ENCODE results near the gene KCNQ1OT1.
A peak's percentile ranks its signal among the peaks of the same experiment; 100 is the strongest.

KCNQ1OT1 gene

GRCh38 chr11:2737226-2737590 lies 37.4 kb upstream of the KCNQ1OT1 start:
- peak; percentile 21 for DNase-seq (ENCODE audit: low read depth)

- no peak for DNase-seq (ENCODE audit: low read depth)
Measured at GRCh38 chr11:2736577-2737225, 36.9 kb upstream of the KCNQ1OT1 start.

GRCh38 chr11:2735053-2735589 lies 35.3 kb upstream of the KCNQ1OT1 start:
- DNase-seq (ENCODE audit: low read depth), result no peak

- DNase-seq (ENCODE audit: low read depth), result no peak
Measured at GRCh38 chr11:2734181-2735052, 34.6 kb upstream of the KCNQ1OT1 start.

- DNase-seq (ENCODE audit: low read depth), result no peak
Measured at GRCh38 chr11:2732940-2733628, 33.3 kb upstream of the KCNQ1OT1 start.

GRCh38 chr11:2732261-2732939 lies 32.6 kb upstream of the KCNQ1OT1 start:
- no peak for DNase-seq (ENCODE audit: low read depth)

- DNase-seq (ENCODE audit: low read depth), result no peak
Measured at GRCh38 chr11:2731130-2732125, 31.6 kb upstream of the KCNQ1OT1 start.

GRCh38 chr11:2730272-2731129 lies 30.7 kb upstream of the KCNQ1OT1 start:
- no peak for DNase-seq (ENCODE audit: low read depth)

GRCh38 chr11:2729841-2730240 lies 30.0 kb upstream of the KCNQ1OT1 start:
- DNase-seq (ENCODE audit: low read depth), result no peak

GRCh38 chr11:2728663-2729332 lies 29.0 kb upstream of the KCNQ1OT1 start:
- DNase-seq (ENCODE audit: low read depth), result no peak

GRCh38 chr11:2728128-2728662 lies 28.4 kb upstream of the KCNQ1OT1 start:
- DNase-seq (ENCODE audit: low read depth), result no peak

- DNase-seq (ENCODE audit: low read depth), result no peak
Measured at GRCh38 chr11:2726964-2727363, 27.2 kb upstream of the KCNQ1OT1 start.

GRCh38 chr11:2725368-2726300 lies 25.8 kb upstream of the KCNQ1OT1 start:
- no peak for DNase-seq (ENCODE audit: low read depth)

- DNase-seq (ENCODE audit: low read depth), result no peak
Measured at GRCh38 chr11:2724653-2725367, 25.0 kb upstream of the KCNQ1OT1 start.

- no peak for DNase-seq (ENCODE audit: low read depth)
Measured at GRCh38 chr11:2724104-2724503, 24.3 kb upstream of the KCNQ1OT1 start.

- DNase-seq (ENCODE audit: low read depth), result no peak
Measured at GRCh38 chr11:2722955-2723354, 23.2 kb upstream of the KCNQ1OT1 start.

All from EH (cell line).